GM19463 (cell line): ENCODE measurements around the gene RO60.

ENCODE experiments used
- ATAC-seq: cut with Tn5 transposase; IDR thresholded peaks from one replicate; pipeline ENCODE4 v1.9.1; 2021; ENCODE audit warnings: mild to moderate bottlenecking, moderate library complexity; ENCODE audit not compliant: unreplicated experiment

Gene RO60

GRCh38 chr1:193104907-193105820 lies 45.8 kb downstream of the RO60 start, which contains the start of gene GLRX2:
GLRX2 (minus strand) TSS chr1:193105414; CDS start chr1:193105382, 32 bp downstream.
- ATAC-seq: peak; percentile 92

- ATAC-seq: no peak
These were observed 46.4 kb downstream of the RO60 start for GRCh38 chr1:193105821-193106177.

GRCh38 chr1:193108471-193108870 lies 49.1 kb downstream of the RO60 start:
- no peak for ATAC-seq
